ENCODE measurements around the gene PCDHB4. TPM values are rescaled to one million over a fixed set of nuclear protein-coding genes. Genes with fewer than 3 reads are reported as not detected.
A peak's percentile ranks its signal among the peaks of the same experiment; 100 is the strongest.
"Not testable (repeated sequence)": the region's sequence is repeated elsewhere in the genome, so short reads cannot be mapped to it uniquely, and the experiment has no call there.

The PCDHB4 gene
- total RNA-seq, 1 donor = 1.1 TPM

DNA sequence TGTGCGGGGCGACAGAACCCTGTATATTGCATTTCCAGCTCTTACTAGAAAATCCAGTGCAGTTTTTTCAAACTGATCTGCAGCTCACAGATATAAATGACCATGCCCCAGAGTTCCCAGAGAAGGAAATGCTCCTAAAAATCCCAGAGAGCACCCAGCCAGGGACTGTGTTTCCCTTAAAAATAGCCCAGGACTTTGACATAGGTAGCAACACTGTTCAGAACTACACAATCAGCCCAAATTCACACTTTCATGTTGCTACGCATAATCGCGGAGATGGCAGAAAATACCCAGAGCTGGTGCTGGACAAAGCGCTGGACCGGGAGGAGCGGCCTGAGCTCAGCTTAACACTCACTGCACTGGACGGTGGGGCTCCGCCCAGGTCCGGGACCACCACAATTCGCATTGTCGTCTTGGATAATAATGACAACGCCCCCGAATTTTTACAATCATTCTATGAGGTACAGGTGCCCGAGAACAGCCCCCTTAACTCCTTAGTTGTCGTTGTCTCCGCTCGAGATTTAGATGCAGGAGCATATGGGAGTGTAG lies 14.2 kb downstream of the PCDHB4 start:
- DNase-seq (ENCODE audit: insufficient read length, low spot score, missing footprints) = no peak
- H2AFZ ChIP-seq (ENCODE audit: low read length) = no peak overlapping the region
- no peaks in the 10 kb centered on the region for H3K36me3 ChIP-seq (ENCODE audit: insufficient read depth, low read length)
- H3K27ac ChIP-seq (ENCODE audit: low read depth, low read length) = no peak overlapping the region
- peak overlapping the region; percentile 66 for H3K4me2 ChIP-seq (ENCODE audit: insufficient read depth, low read length)
- H4K20me1 ChIP-seq (ENCODE audit: insufficient read depth, low read length) = no peaks in the 10 kb centered on the region
- H3K79me2 ChIP-seq (ENCODE audit: insufficient read depth, low read length) = no peaks in the 10 kb centered on the region
- TF ChIP-seq, protein P1, sequence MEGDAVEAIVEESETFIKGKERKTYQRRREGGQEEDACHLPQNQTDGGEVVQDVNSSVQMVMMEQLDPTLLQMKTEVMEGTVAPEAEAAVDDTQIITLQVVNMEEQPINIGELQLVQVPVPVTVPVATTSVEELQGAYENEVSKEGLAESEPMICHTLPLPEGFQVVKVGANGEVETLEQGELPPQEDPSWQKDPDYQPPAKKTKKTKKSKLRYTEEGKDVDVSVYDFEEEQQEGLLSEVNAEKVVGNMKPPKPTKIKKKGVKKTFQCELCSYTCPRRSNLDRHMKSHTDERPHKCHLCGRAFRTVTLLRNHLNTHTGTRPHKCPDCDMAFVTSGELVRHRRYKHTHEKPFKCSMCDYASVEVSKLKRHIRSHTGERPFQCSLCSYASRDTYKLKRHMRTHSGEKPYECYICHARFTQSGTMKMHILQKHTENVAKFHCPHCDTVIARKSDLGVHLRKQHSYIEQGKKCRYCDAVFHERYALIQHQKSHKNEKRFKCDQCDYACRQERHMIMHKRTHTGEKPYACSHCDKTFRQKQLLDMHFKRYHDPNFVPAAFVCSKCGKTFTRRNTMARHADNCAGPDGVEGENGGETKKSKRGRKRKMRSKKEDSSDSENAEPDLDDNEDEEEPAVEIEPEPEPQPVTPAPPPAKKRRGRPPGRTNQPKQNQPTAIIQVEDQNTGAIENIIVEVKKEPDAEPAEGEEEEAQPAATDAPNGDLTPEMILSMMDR (IDR thresholded peaks at IDR 0.05; ENCODE audit: extremely low read depth, low read depth, low read length) = no peak
- peak overlapping the region; percentile 67 for H3K4me3 ChIP-seq (ENCODE audit: insufficient read depth, low read length)
- no peaks in the 10 kb centered on the region for H3K27me3 ChIP-seq (ENCODE audit: insufficient read depth, low read length)
- no peaks in the 10 kb centered on the region for H3K9me3 ChIP-seq (ENCODE audit: low read depth, low read length)
- no peaks in the 10 kb centered on the region for H3K4me1 ChIP-seq (ENCODE audit: insufficient read depth, low read length)

DNA sequence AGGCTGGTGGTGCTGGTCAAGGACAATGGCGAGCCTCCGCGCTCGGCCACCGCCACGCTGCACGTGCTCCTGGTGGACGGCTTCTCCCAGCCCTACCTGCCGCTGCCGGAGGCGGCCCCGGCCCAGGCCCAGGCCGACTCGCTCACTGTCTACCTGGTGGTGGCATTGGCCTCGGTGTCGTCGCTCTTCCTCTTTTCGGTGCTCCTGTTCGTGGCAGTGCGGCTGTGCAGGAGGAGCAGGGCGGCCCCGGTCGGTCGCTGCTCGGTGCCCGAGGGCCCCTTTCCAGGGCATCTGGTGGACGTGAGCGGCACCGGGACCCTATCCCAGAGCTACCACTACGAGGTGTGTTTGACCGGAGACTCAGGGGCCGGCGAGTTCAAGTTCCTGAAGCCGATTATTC lies 15.7 kb downstream of the PCDHB4 start:
- not testable (repeated sequence) for H3K9me3 ChIP-seq (ENCODE audit: low read depth, low read length); H3K79me2 ChIP-seq (ENCODE audit: insufficient read depth, low read length); H3K36me3 ChIP-seq (ENCODE audit: insufficient read depth, low read length); H3K27ac ChIP-seq (ENCODE audit: low read depth, low read length); H3K27me3 ChIP-seq (ENCODE audit: insufficient read depth, low read length); H4K20me1 ChIP-seq (ENCODE audit: insufficient read depth, low read length); H2AFZ ChIP-seq (ENCODE audit: low read length); DNase-seq (ENCODE audit: insufficient read length, low spot score, missing footprints); H3K4me3 ChIP-seq (ENCODE audit: insufficient read depth, low read length); H3K4me2 ChIP-seq (ENCODE audit: insufficient read depth, low read length); H3K4me1 ChIP-seq (ENCODE audit: insufficient read depth, low read length)

DNA sequence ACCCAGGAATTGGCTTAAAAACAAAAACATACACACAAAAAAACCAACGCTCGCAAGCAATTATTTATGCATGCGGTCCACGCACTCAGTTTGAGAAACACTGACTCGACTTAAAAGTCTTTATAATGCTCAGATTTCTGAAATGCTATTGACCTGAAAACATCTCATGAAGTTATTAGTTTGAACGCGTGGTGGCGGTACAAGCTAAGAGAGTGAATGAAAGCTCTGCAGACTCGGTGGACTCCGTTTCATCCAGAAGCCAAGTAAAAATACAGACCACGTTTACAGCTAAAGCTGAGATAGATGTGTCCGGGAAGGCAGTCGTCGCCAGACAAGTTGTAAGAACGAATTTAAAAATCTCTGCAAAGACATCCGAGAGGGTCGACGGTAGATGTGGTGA lies 28.2 kb downstream of the PCDHB4 start, which contains the start of gene PCDHB6:
Gene PCDHB6 (plus strand): TSS at position 246 of the 400 bp plus-strand sequence. CDS start 201 bp downstream, outside the sequence.
- DNase-seq (ENCODE audit: insufficient read length, low spot score, missing footprints) = no peak
- H3K9me3 ChIP-seq (ENCODE audit: low read depth, low read length) = no peaks in the 10 kb centered on the region
- no peak within 1 kb of the TSS for H3K27ac ChIP-seq (ENCODE audit: low read depth, low read length)
- H3K36me3 ChIP-seq (ENCODE audit: insufficient read depth, low read length) = no peaks in the 10 kb centered on the region
- H3K4me1 ChIP-seq (ENCODE audit: insufficient read depth, low read length) = no peaks in the 10 kb centered on the region
- H3K27me3 ChIP-seq (ENCODE audit: insufficient read depth, low read length) = no peaks in the 10 kb centered on the region
- H2AFZ ChIP-seq (ENCODE audit: low read length) = peak within 1 kb of the TSS; percentile 41
- H3K4me3 ChIP-seq (ENCODE audit: insufficient read depth, low read length) = peak within 1 kb of the TSS; percentile 45
- no peaks in the 10 kb centered on the region for H4K20me1 ChIP-seq (ENCODE audit: insufficient read depth, low read length)
- H3K4me2 ChIP-seq (ENCODE audit: insufficient read depth, low read length) = peak within 1 kb of the TSS; percentile 64
- H3K79me2 ChIP-seq (ENCODE audit: insufficient read depth, low read length) = no peaks in the 10 kb centered on the region
- TF ChIP-seq, protein P1 (IDR thresholded peaks at IDR 0.05; ENCODE audit: extremely low read depth, low read depth, low read length) = peak; percentile 43

DNA sequence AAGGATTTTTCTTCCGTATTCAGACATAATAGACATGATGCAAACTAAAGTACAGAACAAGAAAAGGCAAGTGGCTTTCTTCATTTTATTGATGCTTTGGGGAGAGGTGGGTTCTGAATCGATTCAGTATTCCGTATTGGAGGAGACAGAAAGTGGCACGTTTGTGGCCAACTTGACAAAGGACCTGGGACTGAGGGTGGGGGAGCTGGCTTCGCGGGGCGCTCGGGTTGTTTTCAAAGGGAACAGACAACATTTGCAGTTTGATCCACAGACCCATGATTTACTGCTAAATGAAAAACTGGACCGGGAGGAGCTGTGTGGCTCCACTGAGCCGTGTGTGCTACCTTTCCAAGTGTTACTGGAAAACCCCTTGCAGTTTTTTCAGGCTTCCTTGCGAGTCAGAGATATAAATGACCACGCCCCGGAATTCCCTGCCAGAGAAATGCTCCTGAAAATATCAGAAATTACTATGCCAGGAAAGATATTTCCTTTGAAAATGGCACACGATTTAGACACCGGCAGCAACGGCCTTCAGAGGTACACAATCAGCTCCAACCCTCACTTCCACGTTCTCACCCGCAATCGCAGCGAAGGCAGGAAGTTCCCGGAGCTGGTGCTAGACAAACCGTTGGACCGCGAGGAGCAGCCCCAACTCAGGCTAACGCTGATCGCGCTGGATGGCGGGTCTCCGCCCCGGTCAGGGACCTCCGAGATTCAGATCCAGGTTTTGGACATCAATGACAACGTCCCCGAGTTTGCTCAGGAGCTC lies 28.8 kb downstream of the PCDHB4 start:
- Histone ChIP-seq H4K20me1 (ENCODE audit: insufficient read depth, low read length) (no peaks in the 10 kb centered on the region), H3K79me2 (ENCODE audit: insufficient read depth, low read length) (no peaks in the 10 kb centered on the region), H3K36me3 (ENCODE audit: insufficient read depth, low read length) (no peaks in the 10 kb centered on the region), H3K4me2 (ENCODE audit: insufficient read depth, low read length) (peak overlapping the region; percentile 64), H3K9me3 (ENCODE audit: low read depth, low read length) (no peaks in the 10 kb centered on the region), H3K27ac (ENCODE audit: low read depth, low read length) (no peak overlapping the region), H3K4me1 (ENCODE audit: insufficient read depth, low read length) (no peaks in the 10 kb centered on the region), H3K27me3 (ENCODE audit: insufficient read depth, low read length) (no peaks in the 10 kb centered on the region), H3K4me3 (ENCODE audit: insufficient read depth, low read length) (peak overlapping the region; percentile 45), H2AFZ (ENCODE audit: low read length) (peak overlapping the region; percentile 41)
- TF ChIP-seq, protein P1 (IDR thresholded peaks at IDR 0.05; ENCODE audit: extremely low read depth, low read depth, low read length) = no peak
- no peak for DNase-seq (ENCODE audit: insufficient read length, low spot score, missing footprints)

Measured in osteoblast (primary cell).